DND-41 (cell line): ENCODE measurements around the gene PRTN3.

ENCODE experiments used
- ATAC-seq: fragments of 200-7000 bp; cut with Tn5 transposase; 3 replicates; pipeline ENCODE4 v1.9.1; 2021; ENCODE audit warnings: low read depth; ENCODE audit not compliant: insufficient read depth
- DNase-seq: peaks from one replicate; pipeline ENCODE4 v3.0.0-alpha.2; 2020
- H2AFZ ChIP-seq: 2 replicates; pipeline ENCODE4 v1.6.0; 2012; ENCODE audit warnings: low read depth, low read length
- H3K27ac ChIP-seq: 2 replicates; pipeline ENCODE4 v1.5.1; 2012; ENCODE audit warnings: low read length, inconsistent platforms
- H3K27me3 ChIP-seq: fragments of 200-600 bp; sonication (generic); 2 replicates; pipeline ENCODE4 v1.6.0; 2012; ENCODE audit warnings: low read length, mild to moderate bottlenecking, inconsistent platforms; ENCODE audit not compliant: insufficient read depth, poor library complexity
- H3K36me3 ChIP-seq: 2 replicates; pipeline ENCODE4 v1.5.1; 2012; ENCODE audit warnings: low read length, inconsistent platforms; ENCODE audit not compliant: insufficient read depth
- H3K4me1 ChIP-seq: 2 replicates; pipeline ENCODE4 v1.5.1; 2012; ENCODE audit warnings: mild to moderate bottlenecking, low read length; ENCODE audit not compliant: insufficient read depth
- H3K4me2 ChIP-seq: 2 replicates; pipeline ENCODE4 v1.6.0; 2012; ENCODE audit warnings: mild to moderate bottlenecking, moderate library complexity, low read length, inconsistent platforms; ENCODE audit not compliant: insufficient read depth
- H3K4me3 ChIP-seq, 2 experiments: fragments of 200-600 bp in 1 of 2; shearing (Covaris generic) in 1 of 2; 2 replicates each; pipeline ENCODE4 v1.5.1; 2012 to 2016; ENCODE audit warnings: inconsistent platforms in 2 of 2, low read length in 2 of 2, mild to moderate bottlenecking in 2 of 2, low read depth in 1 of 2, moderate library complexity in 1 of 2
- H3K79me2 ChIP-seq: 2 replicates; pipeline ENCODE4 v1.6.0; 2012; ENCODE audit warnings: low read length, inconsistent platforms; ENCODE audit not compliant: insufficient read depth
- H3K9ac ChIP-seq: 2 replicates; pipeline ENCODE4 v1.6.0; 2012; ENCODE audit warnings: low read depth, mild to moderate bottlenecking, inconsistent platforms, low read length, moderate library complexity
- H3K9me3 ChIP-seq: 2 replicates; pipeline ENCODE4 v1.5.1; 2012; ENCODE audit warnings: low read length, moderate library complexity, mild to moderate bottlenecking, inconsistent platforms; ENCODE audit not compliant: insufficient read depth, severe bottlenecking
- H4K20me1 ChIP-seq: 2 replicates; pipeline ENCODE4 v1.6.0; 2012; ENCODE audit warnings: low read length; ENCODE audit not compliant: insufficient read depth
- EZH2 ChIP-seq: IDR thresholded peaks from 3 replicates; pipeline ENCODE4 v1.6.1; 2012; ENCODE audit warnings: borderline replicate concordance, low read depth, mild to moderate bottlenecking, moderate library complexity, low read length, inconsistent platforms; ENCODE audit not compliant: severe bottlenecking
- TF ChIP-seq, protein P1 (sequence below): IDR thresholded peaks from 2 replicates; pipeline ENCODE4 v1.5.1; 2012; ENCODE audit warnings: borderline replicate concordance, low read length, moderate library complexity, mild to moderate bottlenecking; ENCODE audit not compliant: poor library complexity, severe bottlenecking; ENCODE audit errors: extremely low read depth

The PRTN3 gene

DNA sequence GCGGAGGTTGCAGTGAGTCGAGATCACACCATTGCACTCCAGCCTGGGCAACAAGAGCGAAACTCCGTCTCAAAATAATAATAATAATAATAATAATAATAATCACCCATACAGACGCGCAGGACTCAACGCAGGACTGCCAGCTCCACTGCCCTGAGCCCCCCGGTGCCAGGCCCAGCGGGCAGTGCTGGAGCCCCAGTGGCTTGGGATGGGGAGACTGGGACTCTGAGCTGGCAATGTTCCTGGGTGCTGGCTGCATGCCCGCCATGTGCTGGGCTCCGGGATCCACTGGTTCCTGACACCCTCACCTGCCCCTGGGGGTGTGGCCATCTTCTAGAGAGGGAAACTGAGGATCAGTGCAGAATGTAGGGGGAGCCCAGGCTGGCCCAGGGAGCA is 13.5 kb upstream of the PRTN3 start:
- H4K20me1 ChIP-seq = no peaks in the 10 kb centered on the region
- no peaks in the 10 kb centered on the region for H3K27me3 ChIP-seq
- ATAC-seq = no peak
- no peak overlapping the region for H3K4me2 ChIP-seq
- no peaks in the 10 kb centered on the region for H3K36me3 ChIP-seq
- no peaks in the 10 kb centered on the region for H3K79me2 ChIP-seq
- no peak overlapping the region for H2AFZ ChIP-seq
- DNase-seq = no peak
- no peak overlapping the region for H3K27ac ChIP-seq
- no peak for TF ChIP-seq EZH2
- TF ChIP-seq, protein P1, sequence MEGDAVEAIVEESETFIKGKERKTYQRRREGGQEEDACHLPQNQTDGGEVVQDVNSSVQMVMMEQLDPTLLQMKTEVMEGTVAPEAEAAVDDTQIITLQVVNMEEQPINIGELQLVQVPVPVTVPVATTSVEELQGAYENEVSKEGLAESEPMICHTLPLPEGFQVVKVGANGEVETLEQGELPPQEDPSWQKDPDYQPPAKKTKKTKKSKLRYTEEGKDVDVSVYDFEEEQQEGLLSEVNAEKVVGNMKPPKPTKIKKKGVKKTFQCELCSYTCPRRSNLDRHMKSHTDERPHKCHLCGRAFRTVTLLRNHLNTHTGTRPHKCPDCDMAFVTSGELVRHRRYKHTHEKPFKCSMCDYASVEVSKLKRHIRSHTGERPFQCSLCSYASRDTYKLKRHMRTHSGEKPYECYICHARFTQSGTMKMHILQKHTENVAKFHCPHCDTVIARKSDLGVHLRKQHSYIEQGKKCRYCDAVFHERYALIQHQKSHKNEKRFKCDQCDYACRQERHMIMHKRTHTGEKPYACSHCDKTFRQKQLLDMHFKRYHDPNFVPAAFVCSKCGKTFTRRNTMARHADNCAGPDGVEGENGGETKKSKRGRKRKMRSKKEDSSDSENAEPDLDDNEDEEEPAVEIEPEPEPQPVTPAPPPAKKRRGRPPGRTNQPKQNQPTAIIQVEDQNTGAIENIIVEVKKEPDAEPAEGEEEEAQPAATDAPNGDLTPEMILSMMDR = no peak
- no peak overlapping the region for H3K9ac ChIP-seq
- H3K9me3 ChIP-seq = no peaks in the 10 kb centered on the region
- no peaks in the 10 kb centered on the region for H3K4me1 ChIP-seq
- no peak overlapping the region for H3K4me3 ChIP-seq

DNA sequence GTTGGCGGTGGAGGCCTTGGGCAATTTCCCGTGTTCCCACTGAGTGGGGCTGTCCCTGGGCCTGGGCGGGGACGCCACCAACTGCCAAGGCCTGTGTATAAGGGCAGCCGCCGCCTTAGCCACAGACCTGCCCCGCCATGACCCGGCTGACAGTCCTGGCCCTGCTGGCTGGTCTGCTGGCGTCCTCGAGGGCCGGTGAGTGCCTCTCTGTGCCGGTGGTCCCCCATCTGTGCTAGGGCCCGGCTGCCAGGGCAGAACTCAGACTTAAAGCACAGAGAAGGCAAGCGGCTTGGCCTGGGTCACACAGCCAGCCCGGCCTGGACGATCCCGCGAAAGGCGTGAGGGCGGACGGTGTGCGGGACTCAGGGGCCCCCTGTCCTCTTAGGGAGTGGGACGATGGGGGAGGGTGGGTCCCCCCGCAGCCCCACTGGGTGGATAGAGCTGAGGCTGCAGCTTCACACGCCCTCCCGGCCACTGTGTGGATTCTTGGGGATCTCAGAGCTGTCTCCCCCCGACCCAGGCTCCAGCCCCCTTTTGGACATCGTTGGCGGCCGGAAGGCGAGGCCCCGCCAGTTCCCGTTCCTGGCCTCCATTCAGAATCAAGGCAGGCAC is 13.0 kb upstream of the PRTN3 start, which contains the start of gene AZU1:
Gene AZU1, plus strand, starts transcription at position 128 of the 612 bp plus-strand sequence. Its CDS starts 10 bp downstream, at position 138.
- no peak within 1 kb of the TSS for H3K9ac ChIP-seq
- ATAC-seq (no peak), DNase-seq (no peak)
- no peak for TF ChIP-seq EZH2
- TF ChIP-seq, protein P1 = no peak
- H2AFZ ChIP-seq = no peak within 1 kb of the TSS
- no peaks in the 10 kb centered on the region for H3K27me3 ChIP-seq
- H4K20me1 ChIP-seq = no peaks in the 10 kb centered on the region
- H3K9me3 ChIP-seq = no peaks in the 10 kb centered on the region
- H3K4me3 ChIP-seq = no peak within 1 kb of the TSS
- H3K4me1 ChIP-seq = no peaks in the 10 kb centered on the region
- no peak within 1 kb of the TSS for H3K27ac ChIP-seq
- H3K36me3 ChIP-seq = no peaks in the 10 kb centered on the region
- no peaks in the 10 kb centered on the region for H3K79me2 ChIP-seq
- no peak within 1 kb of the TSS for H3K4me2 ChIP-seq

DNA sequence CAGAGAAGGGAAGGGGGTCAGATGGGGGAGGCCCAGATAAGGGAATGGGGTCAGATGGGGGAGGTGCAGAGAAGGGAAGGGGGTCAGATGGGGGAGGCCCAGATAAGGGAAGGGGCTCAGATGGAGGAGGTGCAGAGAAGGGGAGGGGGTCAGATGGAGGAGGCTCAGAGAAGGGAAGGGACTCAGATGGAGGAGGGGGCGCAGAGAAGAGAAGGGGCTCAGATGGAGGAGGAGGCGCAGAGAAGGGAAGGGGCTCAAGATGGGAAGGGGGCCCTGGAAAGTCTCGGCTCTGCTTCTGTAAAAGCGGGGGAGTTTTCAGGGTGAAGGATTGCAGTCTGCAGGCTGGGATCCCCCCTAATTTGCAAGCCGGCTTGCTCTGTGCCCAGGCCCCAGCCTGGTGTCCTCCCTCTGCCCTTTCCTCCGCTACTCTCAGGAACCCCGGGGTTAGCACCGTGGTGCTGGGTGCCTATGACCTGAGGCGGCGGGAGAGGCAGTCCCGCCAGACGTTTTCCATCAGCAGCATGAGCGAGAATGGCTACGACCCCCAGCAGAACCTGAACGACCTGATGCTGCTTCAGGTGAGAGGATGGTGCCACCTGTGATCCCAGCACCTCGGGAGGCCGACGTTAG is 11.6 kb upstream of the PRTN3 start:
- Histone ChIP-seq H3K4me3 (no peak overlapping the region), H4K20me1 (no peaks in the 10 kb centered on the region), H2AFZ (no peak overlapping the region), H3K4me1 (no peaks in the 10 kb centered on the region), H3K4me2 (no peak overlapping the region), H3K36me3 (no peaks in the 10 kb centered on the region), H3K9me3 (no peaks in the 10 kb centered on the region), H3K9ac (no peak overlapping the region), H3K27ac (no peak overlapping the region), H3K27me3 (no peaks in the 10 kb centered on the region), H3K79me2 (no peaks in the 10 kb centered on the region)
- DNase-seq (no peak), ATAC-seq (no peak)
- no peak for TF ChIP-seq EZH2
- TF ChIP-seq, protein P1 = no peak
